HG03139 (cell line): Measurements from ENCODE around the gene SDSL.

Experiments used
- ATAC-seq: cut with Tn5 transposase; IDR thresholded peaks from one replicate; pipeline ENCODE4 v1.9.1; 2021; ENCODE audit not compliant: unreplicated experiment

SDSL gene

GRCh38 chr12:113396200-113396599 is 26.0 kb upstream of the SDSL start:
- no peak for ATAC-seq

GRCh38 chr12:113396828-113397496 is 25.2 kb upstream of the SDSL start:
- ATAC-seq: no peak

GRCh38 chr12:113397497-113398197 is 24.5 kb upstream of the SDSL start:
- no peak for ATAC-seq

GRCh38 chr12:113398346-113399290 is 23.6 kb upstream of the SDSL start:
- no peak for ATAC-seq

- no peak for ATAC-seq
Observed at GRCh38 chr12:113399490-113399889, 22.7 kb upstream of the SDSL start.

GRCh38 chr12:113400362-113400761 is 21.8 kb upstream of the SDSL start:
- ATAC-seq: no peak

- ATAC-seq: no peak
Observed at GRCh38 chr12:113401066-113402000, 20.8 kb upstream of the SDSL start.

- ATAC-seq: no peak
Observed at GRCh38 chr12:113402586-113403260, 19.5 kb upstream of the SDSL start.

- no peak for ATAC-seq
Observed at GRCh38 chr12:113403435-113404415, 18.5 kb upstream of the SDSL start, which contains the start of gene SDS. Gene SDS, minus strand, starts transcription at chr12:113403887. Its CDS starts 4,179 bp downstream, at chr12:113399708.

- no peak for ATAC-seq
Observed at GRCh38 chr12:113405694-113406093, 16.5 kb upstream of the SDSL start.

- ATAC-seq: no peak
Observed at GRCh38 chr12:113407931-113408600, 14.1 kb upstream of the SDSL start.

GRCh38 chr12:113408756-113409298 is 13.4 kb upstream of the SDSL start:
- no peak for ATAC-seq

- no peak for ATAC-seq
Observed at GRCh38 chr12:113409462-113410124, 12.6 kb upstream of the SDSL start.

- no peak for ATAC-seq
Observed at GRCh38 chr12:113413488-113413939, 8.7 kb upstream of the SDSL start.

GRCh38 chr12:113414519-113415038 is 7.6 kb upstream of the SDSL start:
- no peak for ATAC-seq

- no peak for ATAC-seq
Observed at GRCh38 chr12:113416091-113416754, 6.0 kb upstream of the SDSL start.
